ENCODE data around the gene DSCAML1.

DSCAML1 gene

GRCh38 chr11:117541211-117541610 is 255.8 kb downstream of the DSCAML1 start:
- no peak for DNase-seq (ENCODE audit: low read depth)
- no peak overlapping the region for H3K4me3 ChIP-seq (ENCODE audit: low read depth, low read length)
- TF ChIP-seq, protein P1, sequence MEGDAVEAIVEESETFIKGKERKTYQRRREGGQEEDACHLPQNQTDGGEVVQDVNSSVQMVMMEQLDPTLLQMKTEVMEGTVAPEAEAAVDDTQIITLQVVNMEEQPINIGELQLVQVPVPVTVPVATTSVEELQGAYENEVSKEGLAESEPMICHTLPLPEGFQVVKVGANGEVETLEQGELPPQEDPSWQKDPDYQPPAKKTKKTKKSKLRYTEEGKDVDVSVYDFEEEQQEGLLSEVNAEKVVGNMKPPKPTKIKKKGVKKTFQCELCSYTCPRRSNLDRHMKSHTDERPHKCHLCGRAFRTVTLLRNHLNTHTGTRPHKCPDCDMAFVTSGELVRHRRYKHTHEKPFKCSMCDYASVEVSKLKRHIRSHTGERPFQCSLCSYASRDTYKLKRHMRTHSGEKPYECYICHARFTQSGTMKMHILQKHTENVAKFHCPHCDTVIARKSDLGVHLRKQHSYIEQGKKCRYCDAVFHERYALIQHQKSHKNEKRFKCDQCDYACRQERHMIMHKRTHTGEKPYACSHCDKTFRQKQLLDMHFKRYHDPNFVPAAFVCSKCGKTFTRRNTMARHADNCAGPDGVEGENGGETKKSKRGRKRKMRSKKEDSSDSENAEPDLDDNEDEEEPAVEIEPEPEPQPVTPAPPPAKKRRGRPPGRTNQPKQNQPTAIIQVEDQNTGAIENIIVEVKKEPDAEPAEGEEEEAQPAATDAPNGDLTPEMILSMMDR (IDR thresholded peaks at IDR 0.05; ENCODE audit: insufficient read depth, low read depth, low read length, missing control alignments): no peak

DNA sequence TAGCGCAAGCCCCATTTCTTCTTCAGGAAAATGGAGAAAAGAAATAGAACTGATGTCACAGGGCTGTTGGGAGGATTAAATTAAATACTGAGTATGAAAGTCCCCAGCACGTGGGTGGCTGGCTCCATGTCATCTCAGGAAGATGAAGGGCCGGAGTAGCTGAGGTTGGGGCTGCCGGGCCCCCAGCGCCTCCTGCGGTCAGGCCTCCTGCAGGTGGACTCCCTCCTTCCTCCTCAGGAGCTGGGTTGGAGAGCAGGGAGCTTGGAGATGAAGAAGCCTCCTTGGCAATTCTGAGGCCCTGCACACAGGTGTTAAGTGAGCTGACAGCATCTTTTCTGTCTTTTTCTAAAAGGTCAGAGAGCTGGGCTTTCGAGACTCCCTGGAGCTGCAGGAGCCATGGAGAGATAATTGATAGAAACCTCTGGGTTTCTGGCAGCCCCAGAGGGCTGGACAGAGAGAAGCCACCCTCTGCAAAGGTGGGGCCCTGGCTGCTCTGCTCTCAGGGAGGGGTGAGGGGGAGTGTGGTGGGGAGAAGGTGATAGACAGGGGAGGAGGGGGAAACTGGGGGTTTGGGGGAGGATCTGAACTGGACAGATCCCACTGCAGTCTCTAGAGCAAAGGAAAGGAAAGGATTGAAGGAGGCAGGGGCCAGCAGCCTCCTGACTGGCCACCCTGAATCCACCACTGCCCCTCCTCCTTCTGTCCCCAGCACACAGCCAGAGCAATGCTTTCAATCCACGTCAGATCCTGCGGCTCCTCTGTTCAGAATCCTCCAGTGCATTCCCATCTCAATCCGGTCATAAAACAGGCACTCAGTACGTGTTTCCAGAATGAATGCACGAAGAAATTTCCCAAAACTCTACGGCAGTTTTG is 258.5 kb downstream of the DSCAML1 start:
- no peak overlapping the region for H3K4me3 ChIP-seq (ENCODE audit: low read depth, low read length)
- no peak for DNase-seq (ENCODE audit: low read depth)
- TF ChIP-seq, protein P1 (IDR thresholded peaks at IDR 0.05; ENCODE audit: insufficient read depth, low read depth, low read length, missing control alignments): no peak

DNA sequence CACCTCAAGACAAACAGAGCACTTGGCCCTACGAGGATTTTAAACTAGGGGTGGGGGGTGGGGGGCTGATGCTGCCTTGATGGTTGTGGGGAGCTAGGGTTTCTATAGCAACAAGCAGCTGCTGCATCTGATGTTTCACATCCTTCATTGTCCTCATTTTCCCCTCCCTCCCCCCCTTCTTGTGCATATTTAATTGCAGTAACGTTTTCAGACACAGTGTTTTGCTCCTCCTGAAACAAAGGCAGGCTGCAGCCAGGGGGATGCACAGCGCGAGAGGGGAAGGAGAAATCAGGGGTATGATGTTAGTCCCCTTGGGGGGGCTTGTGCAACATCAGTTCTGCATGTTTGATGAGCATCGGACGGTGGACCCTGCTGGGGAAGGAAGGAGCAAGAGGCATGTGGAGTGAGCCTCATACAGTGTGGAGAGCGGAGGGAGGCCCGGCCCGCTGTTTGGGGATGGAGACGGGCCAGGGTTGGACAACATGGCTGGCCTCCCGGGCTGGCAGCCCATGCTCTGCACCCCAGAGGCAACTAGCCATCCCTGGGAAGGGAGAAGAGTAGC is 261.1 kb downstream of the DSCAML1 start:
- TF ChIP-seq, protein P1 (IDR thresholded peaks at IDR 0.05; ENCODE audit: insufficient read depth, low read depth, low read length, missing control alignments): no peak
- H3K4me3 ChIP-seq (ENCODE audit: low read depth, low read length): no peak overlapping the region
- no peak for DNase-seq (ENCODE audit: low read depth)

DNA sequence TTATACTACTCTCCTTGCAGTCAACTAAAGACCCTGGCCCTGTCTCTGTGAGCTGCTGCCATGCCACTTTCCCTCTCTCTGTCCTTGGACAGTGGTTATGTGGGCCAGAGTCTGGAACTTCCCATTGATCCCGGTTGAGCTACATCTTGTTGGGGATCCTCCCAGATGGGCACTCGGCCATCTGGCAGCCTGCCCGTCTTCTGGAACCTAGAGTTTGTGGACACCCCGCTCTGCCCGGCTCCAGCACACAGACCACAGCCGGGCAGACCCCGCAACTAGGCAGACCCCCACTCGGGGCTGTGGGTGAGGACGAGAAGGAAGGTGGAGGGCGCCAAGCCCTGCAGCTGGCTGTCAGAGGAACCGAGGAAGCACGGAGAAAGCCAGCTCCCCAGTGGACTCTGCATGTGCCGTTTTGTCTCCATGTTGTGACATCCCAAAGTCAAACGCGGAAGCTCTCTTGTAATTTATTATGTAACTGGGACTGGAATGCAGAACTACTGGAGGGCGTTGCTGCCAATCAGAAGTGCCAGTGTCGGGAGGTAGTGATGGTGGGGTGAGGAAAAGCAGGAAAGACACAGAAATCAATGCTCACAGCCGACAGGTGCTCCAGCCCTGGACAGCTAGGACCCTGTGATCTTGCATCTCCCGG is 261.7 kb downstream of the DSCAML1 start:
- no peak for DNase-seq (ENCODE audit: low read depth)
- TF ChIP-seq, protein P1 (IDR thresholded peaks at IDR 0.05; ENCODE audit: insufficient read depth, low read depth, low read length, missing control alignments): no peak
- H3K4me3 ChIP-seq (ENCODE audit: low read depth, low read length): no peak overlapping the region

GRCh38 chr11:117532568-117532967 is 264.4 kb downstream of the DSCAML1 start:
- DNase-seq (ENCODE audit: low read depth): no peak
- H3K4me3 ChIP-seq (ENCODE audit: low read depth, low read length): no peak overlapping the region
- TF ChIP-seq, protein P1 (IDR thresholded peaks at IDR 0.05; ENCODE audit: insufficient read depth, low read depth, low read length, missing control alignments): no peak

- TF ChIP-seq, protein P1 (IDR thresholded peaks at IDR 0.05; ENCODE audit: insufficient read depth, low read depth, low read length, missing control alignments): no peak
- no peak for DNase-seq (ENCODE audit: low read depth)
- H3K4me3 ChIP-seq (ENCODE audit: low read depth, low read length): no peak overlapping the region
These were observed 267.2 kb downstream of the DSCAML1 start for GRCh38 chr11:117529816-117530215.

Data from GM12865 (cell line).